Measurements from ENCODE around the gene GH2. TPM values are rescaled to one million over a fixed set of nuclear protein-coding genes. Genes with fewer than 3 reads are reported as not detected.

GH2 gene
- total RNA-seq: not detected

DNA sequence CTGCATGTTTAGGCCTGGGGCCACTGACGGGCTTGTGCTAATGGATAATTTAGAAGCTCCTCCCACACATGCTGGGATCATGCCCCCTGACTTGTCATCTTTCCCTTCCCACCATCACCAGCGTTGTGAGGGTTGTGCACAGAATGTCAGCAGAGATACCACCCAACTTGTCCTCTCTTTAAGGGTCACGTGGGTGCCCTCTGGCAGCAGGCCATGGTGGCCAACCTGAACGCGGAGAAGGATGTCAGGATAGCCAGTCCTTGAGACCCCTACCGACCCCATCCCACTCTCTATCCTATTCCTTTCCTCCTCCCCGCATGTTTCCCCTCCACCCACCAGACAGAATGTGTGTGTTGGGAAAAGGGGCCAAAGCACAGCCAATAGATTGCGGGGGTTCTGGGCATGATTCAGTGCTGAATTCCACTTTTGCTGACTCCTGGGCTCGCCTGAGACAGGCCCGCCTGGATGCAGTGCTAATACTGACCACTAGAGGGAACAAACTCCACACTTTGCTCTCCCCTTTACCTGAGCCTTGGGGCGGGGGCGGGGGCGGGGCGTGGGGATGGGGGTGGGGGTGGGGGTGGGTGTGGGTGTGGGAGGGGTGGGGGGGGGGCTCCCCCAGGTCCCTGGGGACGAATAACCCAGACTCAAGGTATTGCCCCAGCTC lies at the start of gene GH2:
Gene GH2, minus strand, starts transcription at position 10 of the 667 bp plus-strand sequence. CDS start 143 bp downstream, outside the sequence.

DNA sequence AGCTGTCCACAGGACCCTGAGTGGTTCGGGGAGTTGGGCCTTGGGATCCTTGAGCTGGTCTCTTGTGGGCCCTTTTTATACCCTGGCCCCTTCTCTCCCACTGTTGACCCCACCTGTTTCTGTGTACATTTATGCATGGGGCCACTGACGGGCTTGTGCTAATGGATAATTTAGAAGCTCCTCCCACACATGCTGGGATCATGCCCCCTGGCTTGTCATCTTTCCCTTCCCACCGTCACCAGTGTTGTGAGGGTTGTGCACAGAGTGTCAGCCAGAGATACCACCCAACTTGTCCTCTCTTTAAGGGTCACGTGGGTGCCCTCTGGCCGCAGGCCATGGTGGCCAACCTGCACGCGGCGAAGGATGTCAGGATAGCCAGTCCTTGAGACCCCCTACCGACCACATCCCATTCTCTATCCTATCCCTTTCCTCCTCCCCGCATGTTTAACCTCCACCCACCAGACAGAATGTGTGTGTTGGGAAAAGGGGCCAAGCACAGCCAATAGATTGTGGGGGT lies 37.1 kb upstream of the GH2 start, which contains the start of gene GH1:
Gene GH1, minus strand, starts transcription at position 51 of the 517 bp plus-strand sequence. CDS start 63 bp downstream, outside the sequence.

DNA sequence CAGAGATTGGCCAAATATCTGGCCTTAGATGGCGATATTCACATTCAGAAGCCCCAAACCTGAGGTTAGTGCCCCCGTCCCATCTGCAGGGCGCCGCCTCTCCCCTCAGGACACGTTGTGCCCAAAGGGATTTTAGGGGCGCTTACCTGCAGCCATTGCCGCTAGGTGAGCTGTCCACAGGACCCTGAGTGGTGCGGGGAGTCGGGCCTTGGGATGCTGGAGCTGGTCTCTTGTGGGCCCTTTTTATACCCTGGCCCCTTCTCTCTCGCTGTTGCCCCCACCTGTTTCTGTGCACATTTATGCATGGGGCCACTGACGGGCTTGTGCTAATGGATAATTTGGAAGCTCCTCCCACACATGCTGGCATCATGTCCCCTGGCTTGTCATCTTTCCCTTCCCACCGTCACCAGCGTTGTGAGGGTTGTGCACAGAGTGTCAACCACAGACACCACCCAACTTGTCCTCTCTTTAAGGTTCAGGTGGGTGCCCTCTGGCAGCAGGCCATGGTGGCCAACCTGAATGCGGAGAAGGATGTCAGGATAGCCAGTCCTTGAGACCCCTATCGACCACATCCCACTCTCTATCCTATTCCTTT lies 29.4 kb upstream of the GH2 start, which contains the start of gene CSHL1:
Gene CSHL1, minus strand, starts transcription at position 218 of the 595 bp plus-strand sequence. Its CDS starts 62 bp downstream, at position 156.

DNA sequence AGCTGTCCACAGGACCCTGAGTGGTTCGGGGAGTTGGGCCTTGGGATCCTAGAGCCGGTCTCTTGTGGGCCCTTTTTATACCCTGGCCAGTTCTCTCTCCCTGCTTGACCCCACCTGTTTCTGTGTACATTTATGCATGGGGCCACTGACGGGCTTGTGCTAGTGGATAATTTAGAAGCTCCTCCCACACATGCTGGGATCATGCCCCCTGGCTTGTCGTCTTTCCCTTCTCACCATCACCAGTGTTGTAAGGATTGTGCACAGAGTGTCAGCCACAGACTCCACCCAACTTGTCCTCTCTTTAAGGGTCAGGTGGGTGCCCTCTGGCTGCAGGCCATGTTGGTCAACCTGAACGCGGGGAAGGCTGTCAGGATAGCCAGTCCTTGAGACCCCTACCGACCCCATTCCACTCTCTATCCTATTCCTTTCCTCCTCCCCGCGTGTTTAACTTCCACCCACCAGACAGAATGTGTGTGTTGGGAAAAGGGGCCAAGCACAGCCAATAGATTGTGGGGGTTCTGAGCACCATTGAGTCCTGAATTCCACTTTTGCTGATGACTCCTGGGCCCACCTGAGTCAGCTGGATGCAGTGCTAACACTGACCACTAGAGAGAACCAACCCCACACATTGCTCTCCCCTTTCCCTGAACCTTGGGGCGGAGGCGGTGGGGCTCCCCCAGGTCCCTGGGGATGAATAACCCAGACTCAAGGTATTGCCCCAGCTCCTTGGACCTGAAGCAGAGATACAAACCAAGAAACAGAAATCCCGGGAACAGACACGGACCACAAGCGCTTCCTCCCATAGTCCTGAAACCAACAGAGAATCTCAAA lies 15.0 kb upstream of the GH2 start, which contains the start of gene CSH1:
Gene CSH1, minus strand, starts transcription at position 51 of the 831 bp plus-strand sequence. CDS start 63 bp downstream, outside the sequence.

DNA sequence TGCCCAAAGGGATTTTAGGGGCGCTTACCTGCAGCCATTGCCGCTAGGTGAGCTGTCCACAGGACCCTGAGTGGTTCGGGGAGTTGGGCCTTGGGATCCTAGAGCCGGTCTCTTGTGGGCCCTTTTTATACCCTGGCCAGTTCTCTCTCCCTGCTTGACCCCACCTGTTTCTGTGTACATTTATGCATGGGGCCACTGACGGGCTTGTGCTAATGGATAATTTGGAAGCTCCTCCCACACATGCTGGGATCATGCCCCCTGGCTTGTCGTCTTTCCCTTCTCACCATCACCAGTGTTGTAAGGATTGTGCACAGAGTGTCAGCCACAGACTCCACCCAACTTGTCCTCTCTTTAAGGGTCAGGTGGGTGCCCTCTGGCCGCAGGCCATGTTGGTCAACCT lies 8.2 kb downstream of the GH2 start, which contains the start of gene CSH2:
Gene CSH2, minus strand, starts transcription at position 101 of the 400 bp plus-strand sequence. Its CDS starts 63 bp downstream, at position 38.

DNA sequence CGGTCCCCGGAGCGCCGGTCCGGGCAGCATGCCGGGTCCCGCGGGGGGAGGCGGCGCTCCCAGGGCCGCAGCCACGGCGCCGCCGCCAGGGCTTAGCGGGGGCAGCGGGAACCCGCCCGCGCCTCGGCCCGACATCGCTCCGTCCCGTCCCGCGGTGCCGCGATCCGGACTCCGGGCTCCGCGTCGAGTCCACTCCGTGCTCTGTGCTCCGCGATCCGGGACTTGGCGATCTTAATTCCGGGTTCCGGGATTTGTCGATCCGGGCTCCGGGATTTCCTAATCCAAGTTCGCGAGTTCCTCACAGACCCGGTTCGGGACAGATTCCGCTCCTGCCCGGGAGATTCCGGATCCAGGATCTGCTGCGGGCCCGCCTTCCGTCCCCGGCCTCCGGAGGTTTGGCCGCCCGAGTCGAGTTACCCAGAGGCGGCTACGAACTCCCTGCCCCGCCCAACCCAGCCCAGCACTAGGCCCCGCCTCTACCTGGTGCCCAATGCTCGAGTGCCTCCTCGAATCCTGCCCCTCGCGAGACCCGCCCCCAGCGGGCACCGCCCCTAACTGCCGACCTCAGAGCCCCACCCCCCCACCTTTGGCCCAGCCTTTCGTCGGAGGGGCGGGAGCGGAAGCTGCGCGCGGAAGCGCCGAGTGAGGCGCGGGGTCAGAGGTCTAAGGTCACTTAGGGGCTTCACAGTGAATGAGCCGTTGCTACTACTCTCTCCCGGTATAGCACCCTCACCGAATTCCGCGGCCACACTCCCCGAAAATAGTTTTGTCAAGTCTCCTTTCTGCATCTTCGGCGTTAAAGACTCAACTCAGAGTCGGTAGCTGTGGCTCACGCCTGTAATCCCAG lies 39.0 kb downstream of the GH2 start, which contains the start of gene SMARCD2:
Gene SMARCD2, minus strand, starts transcription at position 146 of the 847 bp plus-strand sequence. Its CDS starts 11 bp downstream, at position 135.

Small RNA genes lying within 50 kb of the gene (small RNA-seq; reads per million reads assigned to genes)
- gene AC040958.1 (not detected), gene AC127029.1 (not detected), gene GH1 (not detected)

Other genes starting within 250 kb of the GH2 start
- 12.5 TPM for gene LIMD2, start 181.8 kb downstream of the GH2 start, total RNA-seq
- gene STRADA, start 140.1 kb downstream of the GH2 start, total RNA-seq: 32.3 TPM
- gene CCDC47, start 108.3 kb downstream of the GH2 start, total RNA-seq: 65.3 TPM
- 82.4 TPM for gene DDX42, start 107.8 kb downstream of the GH2 start, total RNA-seq
- 78.0 TPM for gene PSMC5, start 54.5 kb downstream of the GH2 start, total RNA-seq
- 29.3 TPM for gene FTSJ3, start 54.3 kb downstream of the GH2 start, total RNA-seq
- gene SMARCD2, start 39.3 kb downstream of the GH2 start, total RNA-seq: 11.5 TPM
- not detected for gene CSH2, start 8.3 kb downstream of the GH2 start, total RNA-seq
- gene CSH1, start 14.6 kb upstream of the GH2 start, total RNA-seq: not detected
- gene CSHL1, start 29.3 kb upstream of the GH2 start, total RNA-seq: not detected
- gene GH1, start 36.9 kb upstream of the GH2 start, total RNA-seq: not detected
- gene CD79B, start 50.4 kb upstream of the GH2 start, total RNA-seq: 0.92 TPM
- 0.92 TPM for gene SCN4A, start 91.0 kb upstream of the GH2 start, total RNA-seq
- 6.9 TPM for gene PRR29, start 116.4 kb upstream of the GH2 start, total RNA-seq
- 8.8 TPM for gene ICAM2, start 138.7 kb upstream of the GH2 start, total RNA-seq
- gene ERN1, start 248.2 kb upstream of the GH2 start, total RNA-seq: 4.2 TPM